AG09309 (cell line): ENCODE results near the gene NELFA.

Source experiments
- DNase-seq: peaks from one replicate; pipeline ENCODE4 v3.0.0-alpha.2; 2010; ENCODE audit warnings: low read depth
- H3K4me3 ChIP-seq: 2 replicates; pipeline ENCODE4 v1.5.1; 2011; ENCODE audit warnings: mild to moderate bottlenecking, low read depth, low read length, moderate library complexity; ENCODE audit not compliant: control insufficient read depth
- CTCF ChIP-seq: IDR thresholded peaks from 2 replicates; pipeline ENCODE4 v1.5.1; 2011; ENCODE audit warnings: mild to moderate bottlenecking, low read depth, low read length, inconsistent platforms; ENCODE audit not compliant: insufficient read depth, control insufficient read depth; ENCODE audit errors: missing control alignments

The NELFA gene

GRCh38 chr4:1993169-1993516, 15.6 kb downstream of the NELFA start:
- H3K4me3 ChIP-seq: no peak overlapping the region
- no peak for TF ChIP-seq CTCF
- no peak for DNase-seq

- no peak overlapping the region for H3K4me3 ChIP-seq
- DNase-seq: no peak
- TF ChIP-seq CTCF: no peak
Measured at GRCh38 chr4:1992468-1993168, 16.2 kb downstream of the NELFA start.

GRCh38 chr4:1991596-1992434, 17.0 kb downstream of the NELFA start:
- TF ChIP-seq CTCF: no peak
- no peak for DNase-seq
- H3K4me3 ChIP-seq: no peak overlapping the region

GRCh38 chr4:1991087-1991486, 17.7 kb downstream of the NELFA start:
- DNase-seq: no peak
- no peak overlapping the region for H3K4me3 ChIP-seq
- TF ChIP-seq CTCF: no peak

DNA sequence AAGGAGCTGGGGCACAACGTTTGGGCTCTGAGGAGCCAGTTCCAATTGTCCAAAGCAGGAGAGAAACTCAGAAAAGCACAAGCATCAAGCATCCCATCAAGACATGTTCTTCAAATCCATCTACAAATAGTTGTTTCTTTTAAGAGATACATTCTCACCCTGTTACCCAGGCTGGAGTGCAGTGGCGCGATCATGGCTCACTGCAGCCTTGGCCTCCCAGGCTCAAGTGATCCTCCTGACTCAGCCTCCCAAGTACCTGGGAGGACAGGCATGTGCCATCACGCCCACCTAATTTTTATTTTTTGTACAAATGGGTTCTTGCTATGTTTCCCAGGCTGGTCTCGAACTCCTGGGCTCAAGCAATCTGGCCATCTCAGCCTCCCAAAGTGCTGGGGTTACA, 18.1 kb downstream of the NELFA start:
- DNase-seq: no peak
- TF ChIP-seq CTCF: no peak
- H3K4me3 ChIP-seq: no peak overlapping the region

GRCh38 chr4:1990348-1990645, 18.5 kb downstream of the NELFA start:
- H3K4me3 ChIP-seq: no peak overlapping the region
- no peak for TF ChIP-seq CTCF
- DNase-seq: no peak
